GM23338 (cell line): Measurements from ENCODE around the gene RNF215. TPM values are rescaled to one million over a fixed set of nuclear protein-coding genes. Genes with fewer than 3 reads are reported as not detected.
"Not testable (repeated sequence)": the region's sequence is repeated elsewhere in the genome, so short reads cannot be mapped to it uniquely, and the experiment has no call there.

Experiments used
- ATAC-seq: fragments of 200-7000 bp; cut with Tn5 transposase; 3 replicates; pipeline ENCODE4 v1.9.1; 2020
- DNase-seq: peaks from one replicate; pipeline ENCODE4 v3.0.0-alpha.2; 2015; ENCODE audit warnings: low spot score
- H2AFZ ChIP-seq: fragments of 200-600 bp; sonication (generic); 2 replicates; pipeline ENCODE4 v1.8.0; 2016; ENCODE audit warnings: antibody characterized with exemption, mild to moderate bottlenecking, moderate library complexity
- H3F3A ChIP-seq: fragments of 200-600 bp; sonication (generic); replicated peaks from 2 replicates; pipeline ENCODE4 v1.8.0; 2017; ENCODE audit warnings: antibody characterized with exemption, mixed run types, low read depth
- H3K27ac ChIP-seq: fragments of 200-600 bp; sonication (generic); 2 replicates; pipeline ENCODE4 v1.6.1; 2016; ENCODE audit warnings: low read depth
- H3K27me3 ChIP-seq: fragments of 200-600 bp; sonication (generic); 2 replicates; pipeline ENCODE4 v1.8.0; 2016; ENCODE audit warnings: mild to moderate bottlenecking, mixed run types, moderate library complexity; ENCODE audit not compliant: insufficient read depth
- H3K36me3 ChIP-seq: fragments of 200-600 bp; sonication (generic); 2 replicates; pipeline ENCODE4 v1.8.0; 2016; ENCODE audit warnings: mild to moderate bottlenecking; ENCODE audit not compliant: insufficient read depth
- H3K4me1 ChIP-seq: fragments of 200-600 bp; sonication (generic); 2 replicates; pipeline ENCODE4 v1.8.0; 2016; ENCODE audit warnings: mild to moderate bottlenecking, moderate library complexity; ENCODE audit not compliant: insufficient read depth
- H3K4me2 ChIP-seq: fragments of 200-600 bp; sonication (generic); 2 replicates; pipeline ENCODE4 v1.7.1; 2017; ENCODE audit warnings: mixed run types
- H3K4me3 ChIP-seq: fragments of 200-600 bp; sonication (generic); 2 replicates; pipeline ENCODE4 v1.6.1; 2016; ENCODE audit warnings: mixed run types
- H3K79me2 ChIP-seq: fragments of 200-600 bp; sonication (generic); replicated peaks from 2 replicates; pipeline ENCODE4 v1.8.0; 2017; ENCODE audit warnings: mild to moderate bottlenecking; ENCODE audit not compliant: insufficient read depth
- H3K9me2 ChIP-seq: fragments of 200-600 bp; sonication (generic); 2 replicates; pipeline ENCODE4 v1.8.0; 2017; ENCODE audit not compliant: insufficient read depth
- H4K20me1 ChIP-seq: fragments of 200-600 bp; sonication (generic); replicated peaks from 2 replicates; pipeline ENCODE4 v1.8.0; 2017; ENCODE audit warnings: mild to moderate bottlenecking; ENCODE audit not compliant: insufficient read depth
- H3K27ac Mint-ChIP-seq: 2 replicates; pipeline ENCODE4 v1.8.0; 2020; ENCODE audit warnings: inconsistent platforms, mild to moderate bottlenecking, moderate library complexity, mixed read lengths
- H3K27me3 Mint-ChIP-seq: 3 replicates; pipeline ENCODE4 v1.8.0; 2022; ENCODE audit warnings: low read depth, mild to moderate bottlenecking, moderate library complexity, mixed read lengths, inconsistent platforms; ENCODE audit not compliant: insufficient read depth, poor library complexity
- H3K36me3 Mint-ChIP-seq: 3 replicates; pipeline ENCODE4 v1.8.0; 2021; ENCODE audit warnings: low read depth, mild to moderate bottlenecking, inconsistent platforms, moderate library complexity, mixed read lengths
- H3K4me1 Mint-ChIP-seq: 3 replicates; pipeline ENCODE4 v1.8.0; 2020; ENCODE audit warnings: mild to moderate bottlenecking, inconsistent platforms, mixed read lengths
- H3K4me3 Mint-ChIP-seq: 3 replicates; pipeline ENCODE4 v1.8.0; 2021; ENCODE audit warnings: moderate library complexity, mild to moderate bottlenecking, inconsistent platforms, mixed read lengths
- H3K9me3 Mint-ChIP-seq: 3 replicates; pipeline ENCODE4 v1.8.0; 2020; ENCODE audit warnings: moderate library complexity, mild to moderate bottlenecking, inconsistent platforms, mixed read lengths
- CREB1 ChIP-seq: fragments of 250-450 bp; sonication (Bioruptor Pico); IDR thresholded peaks from 2 replicates; pipeline ENCODE4 v1.5.0; 2020; ENCODE audit warnings: low read depth, mild to moderate bottlenecking, moderate library complexity
- CTCF ChIP-seq, 2 experiments: fragments of 200-600 bp in 1 of 2; sonication (generic) in 1 of 2; conservative IDR thresholded peaks; 2 replicates each; pipeline versions ENCODE4 v1.5.1 to v1.6.1; 2016 to 2017; ENCODE audit warnings: antibody characterized with exemption in 2 of 2, low read depth in 2 of 2, mild to moderate bottlenecking in 2 of 2, moderate library complexity in 1 of 2
- ETS1 ChIP-seq: IDR thresholded peaks from 2 replicates; pipeline ENCODE4 v1.6.1; 2016; ENCODE audit warnings: antibody characterized with exemption
- EZH2 ChIP-seq: fragments of 200-600 bp; sonication (generic); IDR thresholded peaks from one replicate; pipeline ENCODE4 v1.8.0; 2017; ENCODE audit warnings: antibody characterized with exemption, mild to moderate bottlenecking, low read depth; ENCODE audit not compliant: unreplicated experiment
- EZH2phosphoT487 ChIP-seq: fragments of 200-600 bp; sonication (generic); IDR thresholded peaks from one replicate; pipeline ENCODE4 v1.8.1; 2018; ENCODE audit warnings: antibody characterized with exemption; ENCODE audit not compliant: unreplicated experiment
- JUNB ChIP-seq: IDR thresholded peaks from one replicate; pipeline ENCODE4 v1.6.1; 2016; ENCODE audit warnings: antibody characterized with exemption; ENCODE audit not compliant: unreplicated experiment
- POLR2AphosphoS5 ChIP-seq: IDR thresholded peaks from 2 replicates; pipeline ENCODE4 v1.6.1; 2016; ENCODE audit warnings: antibody characterized with exemption, low read depth
- REST ChIP-seq: IDR thresholded peaks from one replicate; pipeline ENCODE4 v1.6.1; 2018; ENCODE audit warnings: antibody characterized with exemption; ENCODE audit not compliant: unreplicated experiment
- STAT1 ChIP-seq: IDR thresholded peaks from one replicate; pipeline ENCODE4 v1.6.1; 2016; ENCODE audit warnings: antibody characterized with exemption; ENCODE audit not compliant: unreplicated experiment
- ZNF114 ChIP-seq: fragments of 250-450 bp; sonication (Bioruptor Pico); IDR thresholded peaks from 2 replicates; pipeline ENCODE4 v1.5.0; 2020; ENCODE audit warnings: mild to moderate bottlenecking, moderate library complexity
- ZNF331 ChIP-seq: fragments of 250-450 bp; sonication (Bioruptor Pico); IDR thresholded peaks from 2 replicates; pipeline ENCODE4 v1.5.0; 2020; ENCODE audit warnings: low read depth, mild to moderate bottlenecking, moderate library complexity
- ZNF462 ChIP-seq: fragments of 250-450 bp; sonication (Bioruptor Pico); IDR thresholded peaks from 2 replicates; pipeline ENCODE4 v1.5.0; 2020; ENCODE audit warnings: mild to moderate bottlenecking, moderate library complexity
- polyA plus RNA-seq: library from polyadenylated mRNA; unstranded; fragments of >200 nt; fragmentation: Nextera tagmentation; extraction: Ambion mirVana; gene quantifications from 2 replicates; pipeline ENCODE4 v1.2.1, GENCODE V29; 2016
- total RNA-seq: library from RNA; depleted of rRNA; stranded (reverse); fragments of >200 nt; shearing (Covaris generic); gene quantifications from 2 replicates; pipeline ENCODE4 v1.2.3, GENCODE V29; 2014

RNF215 gene
- total and polyA plus RNA-seq, 2 experiments from 2014 or later, result 3.3 to 13.9 TPM

- Mint-ChIP-seq H3K36me3 (peaks cover 2% of the 10 kb centered on the region; the same call in 2 of the 3 replicates), H3K27ac (no peak overlapping the region), H3K27me3 (peaks cover 14% of the 10 kb centered on the region), H3K4me3 (no peak overlapping the region), H3K9me3 (no peaks in the 10 kb centered on the region), H3K4me1 (peaks cover 12% of the 10 kb centered on the region)
- ATAC-seq (no peak), DNase-seq (no peak)
- no peaks in the 10 kb centered on the region for H3K27me3 ChIP-seq
- H3K27ac ChIP-seq, result no peak overlapping the region
- TF ChIP-seq ZNF331 (no peak), CREB1 (no peak), ETS1 (no peak), CTCF (conservative IDR thresholded peaks at IDR 0.05; ENCODE audit: low read depth in 2 of 2) (no peak), ZNF114 (CRISPR knock-in tag) (no peak), STAT1 (no peak), ZNF462 (CRISPR knock-in tag) (no peak), EZH2 (no peak), POLR2AphosphoS5 (no peak), REST (no peak), EZH2phosphoT487 (no peak), JUNB (no peak)
- no peaks in the 10 kb centered on the region for H3K79me2 ChIP-seq
- peaks cover 4% of the 10 kb centered on the region; the same call in 1 of the 2 replicates for H3F3A ChIP-seq
- H2AFZ ChIP-seq, result no peak overlapping the region
- no peak overlapping the region for H3K4me3 ChIP-seq
- no peak overlapping the region for H3K4me2 ChIP-seq
- no peaks in the 10 kb centered on the region for H4K20me1 ChIP-seq
- no peaks in the 10 kb centered on the region for H3K9me2 ChIP-seq
- no peaks in the 10 kb centered on the region for H3K36me3 ChIP-seq
- peaks cover 7% of the 10 kb centered on the region for H3K4me1 ChIP-seq
These were observed 17.1 kb upstream of the RNF215 start for GRCh38 chr22:30404307-30404706.

DNA sequence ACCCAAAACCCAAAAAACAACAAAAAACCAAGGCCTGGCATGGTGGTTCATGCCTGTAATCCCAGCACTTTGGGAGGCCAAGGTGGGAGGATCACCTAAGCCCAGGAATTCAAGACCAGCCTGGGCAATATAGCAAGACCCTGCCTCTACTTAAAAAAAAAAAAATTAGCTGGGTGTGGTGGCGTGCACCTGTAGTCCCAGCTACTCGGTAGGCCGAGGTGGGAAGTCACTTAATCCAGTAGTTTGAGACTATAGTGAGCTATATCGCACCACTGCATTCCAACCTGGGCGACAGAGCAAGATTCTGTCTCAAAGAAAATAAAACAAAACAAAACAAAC is 15.5 kb upstream of the RNF215 start:
- H3K9me3 Mint-ChIP-seq, H3K79me2 ChIP-seq, H3F3A ChIP-seq, H3K36me3 Mint-ChIP-seq, ATAC-seq, H2AFZ ChIP-seq, H3K36me3 ChIP-seq, H3K4me3 ChIP-seq, H4K20me1 ChIP-seq, H3K4me2 ChIP-seq, H3K9me2 ChIP-seq, H3K4me3 Mint-ChIP-seq, DNase-seq: not testable (repeated sequence)
- Mint-ChIP-seq H3K4me1 (peaks cover 22% of the 10 kb centered on the region), H3K27me3 (peaks cover 20% of the 10 kb centered on the region), H3K27ac (0 out of 2 replicates have a peak overlapping the region, but pooled peaks have one; percentile 34)
- H3K27me3 ChIP-seq, result peaks cover 11% of the 10 kb centered on the region
- peak overlapping the region; percentile 84; the same call in 1 of the 2 replicates for H3K27ac ChIP-seq
- peaks cover 12% of the 10 kb centered on the region for H3K4me1 ChIP-seq
